Measurements from ENCODE around the gene CAPN13.

The CAPN13 gene

GRCh38 chr2:30784682-30785081 is 22.6 kb downstream of the CAPN13 start:
- no peak for DNase-seq

- no peak for DNase-seq
These were observed 25.2 kb downstream of the CAPN13 start for GRCh38 chr2:30781961-30782533.

- DNase-seq, result no peak
These were observed 25.8 kb downstream of the CAPN13 start for GRCh38 chr2:30781451-30781850.

GRCh38 chr2:30780776-30781330 is 26.4 kb downstream of the CAPN13 start:
- no peak for DNase-seq

- DNase-seq, result no peak
These were observed 28.6 kb downstream of the CAPN13 start for GRCh38 chr2:30778611-30779010.

- DNase-seq, result peak; percentile 30 to 43
These were observed 29.4 kb downstream of the CAPN13 start for GRCh38 chr2:30777661-30778505.

- DNase-seq, result peak in 1 of 2 experiments; percentile 43
These were observed 30.2 kb downstream of the CAPN13 start for GRCh38 chr2:30776831-30777635.

- no peak for DNase-seq
These were observed 31.4 kb downstream of the CAPN13 start for GRCh38 chr2:30775833-30776232.

- no peak for DNase-seq
These were observed 35.1 kb downstream of the CAPN13 start for GRCh38 chr2:30772021-30772705.

GRCh38 chr2:30770816-30771576 is 36.2 kb downstream of the CAPN13 start:
- DNase-seq, result no peak

GRCh38 chr2:30769891-30770462 is 37.3 kb downstream of the CAPN13 start:
- no peak for DNase-seq

- no peak for DNase-seq
These were observed 37.8 kb downstream of the CAPN13 start for GRCh38 chr2:30769481-30769780.

GRCh38 chr2:30768708-30769480 is 38.4 kb downstream of the CAPN13 start:
- no peak for DNase-seq

- DNase-seq, result peak in 1 of 2 experiments; percentile 11
These were observed 39.1 kb downstream of the CAPN13 start for GRCh38 chr2:30768036-30768686.

- DNase-seq, result no peak
These were observed 40.6 kb downstream of the CAPN13 start for GRCh38 chr2:30766666-30767065.

- DNase-seq, result no peak
These were observed 41.3 kb downstream of the CAPN13 start for GRCh38 chr2:30765876-30766470.

GRCh38 chr2:30765191-30765590 is 42.1 kb downstream of the CAPN13 start:
- no peak for DNase-seq

GRCh38 chr2:30764021-30764800 is 43.0 kb downstream of the CAPN13 start:
- no peak for DNase-seq

- no peak for DNase-seq
These were observed 44.0 kb downstream of the CAPN13 start for GRCh38 chr2:30763151-30763660.

Data from NCI-H526 (cell line).